HG03520 (cell line): ENCODE results near the gene MAP3K2.
"Not testable (repeated sequence)": the region's sequence is repeated elsewhere in the genome, so short reads cannot be mapped to it uniquely, and the experiment has no call there.

Source experiments
- ATAC-seq: cut with Tn5 transposase; IDR thresholded peaks from one replicate; pipeline ENCODE4 v1.9.1; 2021; ENCODE audit warnings: mild to moderate bottlenecking, moderate library complexity; ENCODE audit not compliant: unreplicated experiment

The MAP3K2 gene

GRCh38 chr2:127421871-127422558, 34.2 kb upstream of the MAP3K2 start:
- ATAC-seq, result no peak

GRCh38 chr2:127421116-127421800, 33.5 kb upstream of the MAP3K2 start:
- no peak for ATAC-seq

GRCh38 chr2:127420039-127420864, 32.5 kb upstream of the MAP3K2 start:
- ATAC-seq, result no peak

GRCh38 chr2:127419448-127420038, 31.8 kb upstream of the MAP3K2 start:
- no peak for ATAC-seq

- no peak for ATAC-seq
Measured at GRCh38 chr2:127419112-127419430, 31.3 kb upstream of the MAP3K2 start.

- ATAC-seq, result no peak
Measured at GRCh38 chr2:127418300-127419111, 30.7 kb upstream of the MAP3K2 start, which contains the start of gene PROC. PROC (plus strand) TSS chr2:127418427; CDS start chr2:127419943, 1,516 bp downstream.

GRCh38 chr2:127417406-127417805, 29.6 kb upstream of the MAP3K2 start:
- ATAC-seq, result no peak

GRCh38 chr2:127416506-127417001, 28.8 kb upstream of the MAP3K2 start:
- peak; percentile 14 for ATAC-seq

GRCh38 chr2:127415593-127416505, 28.1 kb upstream of the MAP3K2 start:
- peak; percentile 76 for ATAC-seq

GRCh38 chr2:127414638-127415592, 27.1 kb upstream of the MAP3K2 start:
- no peak for ATAC-seq

GRCh38 chr2:127413782-127414637, 26.2 kb upstream of the MAP3K2 start:
- no peak for ATAC-seq

GRCh38 chr2:127413200-127413599, 25.4 kb upstream of the MAP3K2 start:
- ATAC-seq, result no peak

GRCh38 chr2:127411653-127412369, 24.0 kb upstream of the MAP3K2 start:
- no peak for ATAC-seq

GRCh38 chr2:127410871-127411652, 23.3 kb upstream of the MAP3K2 start:
- ATAC-seq, result peak; percentile 63

- not testable (repeated sequence) for ATAC-seq
Measured at GRCh38 chr2:127409716-127410115, 21.9 kb upstream of the MAP3K2 start.

- ATAC-seq, result no peak
Measured at GRCh38 chr2:127408807-127409099, 21.0 kb upstream of the MAP3K2 start.
